Mesenchymal stem cell (in vitro differentiated cells and primary cell): Measurements from ENCODE around the gene SPATA31D4.
"Not testable (repeated sequence)": the region's sequence is repeated elsewhere in the genome, so short reads cannot be mapped to it uniquely, and the experiment has no call there.

Experiments
- DNase-seq: peaks from one replicate; pipeline ENCODE4 v3.0.0-alpha.2; 2013
- H2AFZ ChIP-seq: one replicate; pipeline ENCODE4 v1.6.1; 2013; ENCODE audit warnings: low read depth, mild to moderate bottlenecking, control low read depth, inconsistent platforms, low read length, moderate library complexity
- H2AK5ac ChIP-seq: 2 replicates; pipeline ENCODE4 v1.6.1; 2013; ENCODE audit warnings: low read length, moderate library complexity, mild to moderate bottlenecking, inconsistent platforms; ENCODE audit not compliant: severe bottlenecking
- H2BK120ac ChIP-seq: one replicate; pipeline ENCODE4 v1.6.1; 2013; ENCODE audit warnings: low read depth, mild to moderate bottlenecking, inconsistent platforms, low read length, moderate library complexity
- H2BK12ac ChIP-seq, 2 experiments: one replicate each; pipeline ENCODE4 v1.6.1; 2013; ENCODE audit warnings: inconsistent platforms in 2 of 2, low read length in 2 of 2, mild to moderate bottlenecking in 2 of 2, moderate library complexity in 2 of 2, control low read depth in 1 of 2
- H2BK15ac ChIP-seq: one replicate; pipeline ENCODE4 v1.6.1; 2013; ENCODE audit warnings: mild to moderate bottlenecking, low read depth, inconsistent platforms; ENCODE audit not compliant: poor library complexity, severe bottlenecking
- H2BK5ac ChIP-seq: 2 replicates; pipeline ENCODE4 v1.6.1; 2013; ENCODE audit warnings: low read depth, mild to moderate bottlenecking, low read length, control low read depth, inconsistent platforms; ENCODE audit not compliant: poor library complexity, severe bottlenecking
- H3K14ac ChIP-seq, 2 experiments: one replicate each; pipeline ENCODE4 v1.6.1; 2013; ENCODE audit warnings: inconsistent platforms in 2 of 2, low read length in 2 of 2, control low read depth in 1 of 2, mild to moderate bottlenecking in 1 of 2, moderate library complexity in 1 of 2
- H3K18ac ChIP-seq, 2 experiments: one replicate each; pipeline ENCODE4 v1.6.1; 2013; ENCODE audit warnings: inconsistent platforms in 2 of 2, low read length in 2 of 2, control low read depth in 1 of 2, low read depth in 1 of 2, mild to moderate bottlenecking in 1 of 2
- H3K23ac ChIP-seq, 2 experiments: one replicate each; pipeline ENCODE4 v1.6.1; 2013; ENCODE audit warnings: inconsistent platforms in 2 of 2, low read length in 2 of 2, mild to moderate bottlenecking in 2 of 2, moderate library complexity in 2 of 2, control low read depth in 1 of 2
- H3K27ac ChIP-seq: 2 replicates; pipeline ENCODE4 v1.5.1; 2013; ENCODE audit warnings: mild to moderate bottlenecking, moderate library complexity, low read length, control low read depth, inconsistent platforms; ENCODE audit not compliant: poor library complexity, severe bottlenecking
- H3K27me3 ChIP-seq, 2 experiments: 2 replicates each; pipeline versions ENCODE4 v1.6.1 to v1.7.0; 2013; ENCODE audit warnings: low read length in 2 of 2, mild to moderate bottlenecking in 2 of 2, moderate library complexity in 2 of 2, control low read depth in 1 of 2, inconsistent platforms in 1 of 2; ENCODE audit not compliant: control insufficient read depth in 1 of 2, insufficient read depth in 1 of 2
- H3K36me3 ChIP-seq, 2 experiments: 2 replicates each; pipeline versions ENCODE4 v1.6.1 to v1.7.0; 2013; ENCODE audit warnings: low read length in 2 of 2, control low read depth in 1 of 2, inconsistent platforms in 1 of 2, low read depth in 1 of 2, mild to moderate bottlenecking in 1 of 2; ENCODE audit not compliant: insufficient read depth in 2 of 2, control insufficient read depth in 1 of 2
- H3K4ac ChIP-seq, 2 experiments: one replicate each; pipeline ENCODE4 v1.6.1; 2013; ENCODE audit warnings: inconsistent platforms in 2 of 2, low read length in 2 of 2, mild to moderate bottlenecking in 2 of 2, moderate library complexity in 2 of 2, control low read depth in 1 of 2, low read depth in 1 of 2
- H3K4me1 ChIP-seq: 2 replicates; pipeline ENCODE4 v1.6.1; 2013; ENCODE audit warnings: low read depth, low read length, control low read depth; ENCODE audit not compliant: control insufficient read depth, insufficient read depth
- H3K4me2 ChIP-seq: 2 replicates; pipeline ENCODE4 v1.6.1; 2013; ENCODE audit warnings: low read length, mild to moderate bottlenecking, inconsistent platforms; ENCODE audit not compliant: poor library complexity, severe bottlenecking
- H3K4me3 ChIP-seq, 2 experiments: 2 replicates each; pipeline versions ENCODE4 v1.5.1 to v1.7.0; 2013; ENCODE audit warnings: low read length in 2 of 2, mild to moderate bottlenecking in 2 of 2, control low read depth in 1 of 2, low read depth in 1 of 2; ENCODE audit not compliant: insufficient read depth in 1 of 2
- H3K79me1 ChIP-seq: replicated peaks from 2 replicates; pipeline ENCODE4 v1.6.1; 2013; ENCODE audit warnings: mild to moderate bottlenecking, control low read depth, low read length, inconsistent platforms; ENCODE audit not compliant: poor library complexity, severe bottlenecking
- H3K9ac ChIP-seq: 2 replicates; pipeline ENCODE4 v1.7.0; 2013; ENCODE audit warnings: mild to moderate bottlenecking, low read length, moderate library complexity
- H3K9me3 ChIP-seq: 2 replicates; pipeline ENCODE4 v1.7.0; 2013; ENCODE audit warnings: mild to moderate bottlenecking, low read length; ENCODE audit not compliant: control insufficient read depth
- H4K8ac ChIP-seq: one replicate; pipeline ENCODE4 v1.6.1; 2013; ENCODE audit warnings: inconsistent platforms, mild to moderate bottlenecking, low read length, moderate library complexity
- H4K91ac ChIP-seq: one replicate; pipeline ENCODE4 v1.6.1; 2013; ENCODE audit warnings: mild to moderate bottlenecking, low read length, inconsistent platforms
- WGBS: methylation state at CpG from one replicate; pipeline ENCODE4 v1.1.7; 2013; ENCODE audit warnings: mixed read lengths; 5-methylcytosine and 5-hydroxymethylcytosine counted together

Gene SPATA31D4

GRCh38 chr9:81918507-81918906 is 9.7 kb upstream of the SPATA31D4 start:
- H4K91ac ChIP-seq, H2BK5ac ChIP-seq: not testable (repeated sequence)

GRCh38 chr9:81930147-81930546 is 1.9 kb downstream of the SPATA31D4 start:
- H3K18ac ChIP-seq, H3K4me2 ChIP-seq, H3K4me1 ChIP-seq, H2AFZ ChIP-seq, H3K4me3 ChIP-seq, H2BK12ac ChIP-seq, H4K8ac ChIP-seq, H2BK120ac ChIP-seq, H4K91ac ChIP-seq, H2AK5ac ChIP-seq, H3K27me3 ChIP-seq, H3K79me1 ChIP-seq, H3K4ac ChIP-seq, H3K27ac ChIP-seq, H3K14ac ChIP-seq, H2BK15ac ChIP-seq, H3K9ac ChIP-seq, H3K23ac ChIP-seq, H3K36me3 ChIP-seq, H3K9me3 ChIP-seq, H2BK5ac ChIP-seq, DNase-seq: not testable (repeated sequence)
- WGBS, result no CpG with 5 or more reads among the region's 6 CpGs

More at GRCh38 chr9:81918507-81918906, 9.7 kb upstream of the SPATA31D4 start:
- H2AK5ac ChIP-seq, H3K23ac ChIP-seq, H3K27me3 ChIP-seq, H2AFZ ChIP-seq, H2BK120ac ChIP-seq, H2BK15ac ChIP-seq, H2BK12ac ChIP-seq, H3K36me3 ChIP-seq, H3K4me1 ChIP-seq, H3K18ac ChIP-seq, DNase-seq, H3K4me3 ChIP-seq, H3K27ac ChIP-seq, H3K4me2 ChIP-seq, H3K4ac ChIP-seq, H3K9ac ChIP-seq, H3K79me1 ChIP-seq, H3K9me3 ChIP-seq, H4K8ac ChIP-seq, H3K14ac ChIP-seq: not testable (repeated sequence)
- no CpG with 5 or more reads among the region's 3 CpGs for WGBS

DNA sequence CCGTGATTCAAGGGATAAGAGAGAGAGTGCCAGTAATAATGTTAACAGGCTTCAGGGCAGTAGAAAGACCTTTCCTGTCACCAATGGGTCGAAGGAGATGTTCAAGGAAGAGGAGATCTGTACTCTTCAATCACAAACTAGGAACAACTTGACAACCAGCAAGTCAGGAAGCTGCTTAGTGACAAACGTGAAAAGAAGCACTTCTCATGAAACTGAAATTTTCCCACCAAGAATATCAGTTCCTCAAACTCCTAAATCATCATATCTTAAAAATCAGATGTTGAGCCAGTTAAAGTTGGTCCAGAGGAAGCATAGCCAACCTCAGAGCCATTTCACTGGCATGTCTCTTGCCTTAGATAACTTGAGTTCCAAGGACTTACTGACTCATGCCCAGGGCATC is 5.3 kb downstream of the SPATA31D4 start:
- not testable (repeated sequence) for H2BK120ac ChIP-seq, H3K14ac ChIP-seq, H3K18ac ChIP-seq, H3K9ac ChIP-seq, H3K23ac ChIP-seq, H2AK5ac ChIP-seq, H2AFZ ChIP-seq, H3K79me1 ChIP-seq, H4K91ac ChIP-seq, H3K36me3 ChIP-seq, H2BK5ac ChIP-seq, DNase-seq, H3K4me2 ChIP-seq, H2BK15ac ChIP-seq, H3K4me3 ChIP-seq, H3K27ac ChIP-seq, H3K9me3 ChIP-seq, H3K4me1 ChIP-seq, H2BK12ac ChIP-seq, H3K27me3 ChIP-seq, H4K8ac ChIP-seq, H3K4ac ChIP-seq
- no CpG with 5 or more reads among the region's 3 CpGs for WGBS

GRCh38 chr9:81943393-81943792 is 15.2 kb downstream of the SPATA31D4 start, which contains the start of gene SPATA31D3:
SPATA31D3 (plus strand) TSS chr9:81943500; CDS start chr9:81943586, 86 bp downstream.
- H3K27ac ChIP-seq, H3K9ac ChIP-seq, H3K27me3 ChIP-seq, H4K91ac ChIP-seq, H3K9me3 ChIP-seq, H3K4me3 ChIP-seq, H3K4ac ChIP-seq, H2BK15ac ChIP-seq, H2BK5ac ChIP-seq, H3K4me1 ChIP-seq, H2AK5ac ChIP-seq, H3K18ac ChIP-seq, DNase-seq, H3K36me3 ChIP-seq, H2AFZ ChIP-seq, H3K14ac ChIP-seq, H3K4me2 ChIP-seq, H3K23ac ChIP-seq, H2BK12ac ChIP-seq, H2BK120ac ChIP-seq, H4K8ac ChIP-seq, H3K79me1 ChIP-seq: not testable (repeated sequence)
- whole genome bisulfite sequencing, result no CpG with 5 or more reads among the region's 2 CpGs
